H1 (cell line): ENCODE results near the gene THBD. TPM values are rescaled to one million over a fixed set of nuclear protein-coding genes. Genes with fewer than 3 reads are reported as not detected.

Experiments
- ASH2L ChIP-seq: fragments of 200-600, 300-600 bp; sonication (generic); IDR thresholded peaks from one replicate; pipeline ENCODE4 v1.7.1; 2017; ENCODE audit warnings: low read length
- CEBPB ChIP-seq: IDR thresholded peaks from 2 replicates; pipeline ENCODE4 v1.6.1; 2012; ENCODE audit warnings: low read depth, low read length
- CTBP2 ChIP-seq: IDR thresholded peaks from 2 replicates; pipeline ENCODE4 v1.7.0; 2011; ENCODE audit warnings: borderline replicate concordance, mild to moderate bottlenecking, moderate library complexity, mixed read lengths, low read length; ENCODE audit not compliant: insufficient read depth, insufficient read length
- CTCF ChIP-seq, 3 experiments: IDR thresholded peaks; 1 replicate in 2 of 3; 2 replicates in 1 of 3; pipeline versions ENCODE4 v1.5.1 to v1.6.1; 2011; ENCODE audit warnings: low read length in 3 of 3, mild to moderate bottlenecking in 3 of 3, inconsistent platforms in 2 of 3, low read depth in 1 of 3, moderate library complexity in 1 of 3; ENCODE audit not compliant: insufficient read depth in 1 of 3; ENCODE audit errors: control extremely low read depth in 1 of 3
- JUN ChIP-seq: IDR thresholded peaks from 2 replicates; pipeline ENCODE4 v1.6.1; 2011; ENCODE audit warnings: low read depth, mild to moderate bottlenecking, improper control_type of control experiment, low read length
- NRF1 ChIP-seq: IDR thresholded peaks from 2 replicates; pipeline ENCODE4 v1.6.1; 2011; ENCODE audit warnings: mild to moderate bottlenecking, low read depth, low read length, improper control_type of control experiment
- PHF8 ChIP-seq: fragments of 200-600 bp; sonication (generic); conservative IDR thresholded peaks from 2 replicates; pipeline ENCODE4 v1.7.1; 2012; ENCODE audit warnings: low read depth, mild to moderate bottlenecking, inconsistent platforms, low read length, moderate library complexity
- POU5F1 ChIP-seq: IDR thresholded peaks from 2 replicates; pipeline ENCODE4 v1.6.1; 2011; ENCODE audit warnings: low read depth, mild to moderate bottlenecking, low read length, moderate library complexity
- RAD21 ChIP-seq, 2 experiments: IDR thresholded peaks in 1 of 2; conservative IDR thresholded peaks in 1 of 2; 2 replicates each; pipeline ENCODE4 v1.6.1; 2011; ENCODE audit warnings: low read depth in 2 of 2, low read length in 2 of 2, improper control_type of control experiment in 1 of 2, inconsistent platforms in 1 of 2, mild to moderate bottlenecking in 1 of 2, moderate library complexity in 1 of 2
- RBBP5 ChIP-seq: IDR thresholded peaks from 2 replicates; pipeline ENCODE4 v1.7.1; 2012; ENCODE audit warnings: low read depth, mild to moderate bottlenecking, inconsistent platforms, low read length, moderate library complexity, borderline replicate concordance
- SIN3A ChIP-seq, 2 experiments: IDR thresholded peaks in 1 of 2; conservative IDR thresholded peaks in 1 of 2; 2 replicates each; pipeline ENCODE4 v1.6.1; 2011 to 2012; ENCODE audit warnings: low read length in 2 of 2, improper control_type of control experiment in 1 of 2, low read depth in 1 of 2, mild to moderate bottlenecking in 1 of 2
- SP1 ChIP-seq: IDR thresholded peaks from 2 replicates; pipeline ENCODE4 v1.6.1; 2011; ENCODE audit warnings: low read depth, low read length
- SP4 ChIP-seq: IDR thresholded peaks from 2 replicates; pipeline ENCODE4 v1.6.1; 2012; ENCODE audit warnings: low read length, inconsistent platforms
- TAF1 ChIP-seq: IDR thresholded peaks from 2 replicates; pipeline ENCODE4 v1.6.1; 2011; ENCODE audit warnings: mild to moderate bottlenecking, low read depth, low read length
- YY1 ChIP-seq: IDR thresholded peaks from 2 replicates; pipeline ENCODE4 v1.6.1; 2011; ENCODE audit warnings: low read depth, mild to moderate bottlenecking, low read length
- polyA plus RNA-seq, 7 experiments: library from polyadenylated mRNA; depleted of rRNA in 3 of 7; stranded (reverse) in 5 of 7; unstranded in 2 of 7; fragments of >200 nt in 5 of 7; fragments of 200-250 nt in 2 of 7; gene quantifications; 1 replicate in 5 of 7; 2 replicates in 1 of 7; 4 replicates in 1 of 7; pipeline versions ENCODE4 v1.2.1 to v1.2.3, GENCODE V29; 2011 to 2013; ENCODE audit warnings: missing spikeins in 2 of 7, mixed read lengths in 2 of 7
- total RNA-seq: library from RNA; stranded (reverse); fragmentation: NEBNext Ultra II Directional; extraction: Animal tissue kit (Norgen Biotek cat#: 25700); gene quantifications from 2 replicates; pipeline ENCODE4 v1.2.1, GENCODE V29; 2021
- TF ChIP-seq, protein P1 (sequence below): IDR thresholded peaks from 2 replicates; pipeline ENCODE4 v1.6.1; 2012; ENCODE audit warnings: inconsistent platforms
- TF ChIP-seq, protein P2 (sequence below): IDR thresholded peaks from 2 replicates; pipeline ENCODE4 v1.6.1; 2012; ENCODE audit warnings: inconsistent platforms

THBD gene
- total and polyA plus RNA-seq, 2 of the 8 experiments (the other 6 are each of a cell fraction or from before 2014, with no cell fraction given) = 0.21 to 0.43 TPM

DNA sequence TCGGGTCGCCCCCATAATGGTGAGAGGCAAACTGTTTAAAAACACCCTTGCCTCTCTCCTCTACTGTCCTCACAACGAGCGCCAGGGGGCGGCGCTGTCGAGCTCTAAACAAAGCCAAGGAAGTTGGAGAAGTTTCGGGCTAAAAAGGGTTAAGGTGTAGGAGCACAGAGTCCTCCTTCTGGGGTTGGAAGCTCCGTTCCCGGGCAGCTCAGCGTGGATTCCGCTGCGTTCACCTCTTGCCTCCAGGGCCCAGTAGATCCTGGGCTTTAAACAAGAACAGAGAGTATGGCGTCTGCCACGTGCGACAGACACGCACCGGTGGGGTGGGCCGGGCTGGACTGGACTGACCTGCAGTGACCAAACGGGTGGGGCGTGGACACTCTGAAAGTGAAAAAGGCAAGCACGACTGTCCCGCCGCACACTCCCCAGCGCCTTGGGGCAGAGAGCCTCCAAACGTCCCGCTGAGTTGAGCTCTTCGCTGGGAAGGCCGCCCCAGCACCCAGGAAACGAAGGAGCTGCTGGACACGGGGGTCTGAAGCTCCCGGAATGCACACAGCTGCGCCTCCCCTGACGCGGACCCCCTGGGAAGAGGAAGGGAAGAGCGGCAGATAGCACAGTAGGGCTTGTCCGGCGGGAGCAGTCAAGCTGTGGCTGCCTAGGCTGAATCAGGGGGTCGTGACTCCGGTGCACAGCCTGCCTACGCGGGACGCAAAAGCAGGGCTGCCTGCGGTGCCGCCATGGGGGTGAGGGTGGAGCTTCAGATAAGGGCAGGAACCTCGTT lies 1.6 kb upstream of the THBD start (continued):
- 0 out of 2 replicates have a peak, but pooled peaks have one; percentile 0 for TF ChIP-seq POU5F1
- no peak for TF ChIP-seq SP4
- TF ChIP-seq, protein P1, sequence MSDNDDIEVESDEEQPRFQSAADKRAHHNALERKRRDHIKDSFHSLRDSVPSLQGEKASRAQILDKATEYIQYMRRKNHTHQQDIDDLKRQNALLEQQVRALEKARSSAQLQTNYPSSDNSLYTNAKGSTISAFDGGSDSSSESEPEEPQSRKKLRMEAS = peak; percentile 42
- peak; percentile 51 for TF ChIP-seq PHF8
- peak; percentile 57; the same call in 1 of the 2 replicates for TF ChIP-seq SP1
- no peak for TF ChIP-seq CEBPB
- TF ChIP-seq, protein P2, sequence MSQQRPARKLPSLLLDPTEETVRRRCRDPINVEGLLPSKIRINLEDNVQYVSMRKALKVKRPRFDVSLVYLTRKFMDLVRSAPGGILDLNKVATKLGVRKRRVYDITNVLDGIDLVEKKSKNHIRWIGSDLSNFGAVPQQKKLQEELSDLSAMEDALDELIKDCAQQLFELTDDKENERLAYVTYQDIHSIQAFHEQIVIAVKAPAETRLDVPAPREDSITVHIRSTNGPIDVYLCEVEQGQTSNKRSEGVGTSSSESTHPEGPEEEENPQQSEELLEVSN = peak; percentile 45; the same call in 1 of the 2 replicates
- no peak for TF ChIP-seq JUN
- peak; percentile 20 for TF ChIP-seq ASH2L
- TF ChIP-seq NRF1 = no peak
- 0 out of 2 replicates have a peak, but pooled peaks have one; percentile 19 for TF ChIP-seq RBBP5
- TF ChIP-seq TAF1 = peak; percentile 31; the same call in 1 of the 2 replicates
- peak in 1 of 2 experiments; percentile 58; a peak in 1 of 4 replicates for TF ChIP-seq SIN3A (conservative IDR thresholded peaks at IDR 0.05 in 1 of 2, IDR thresholded peaks at IDR 0.05 in 1 of 2; ENCODE audit: low read depth in 1 of 2, low read length in 2 of 2)
- peak; percentile 81 to 86 for TF ChIP-seq RAD21 (IDR thresholded peaks at IDR 0.05 in 1 of 2, conservative IDR thresholded peaks at IDR 0.05 in 1 of 2; ENCODE audit: low read depth in 2 of 2, low read length in 2 of 2)
- no peak for TF ChIP-seq CTBP2
- TF ChIP-seq YY1 = peak; percentile 29; the same call in 1 of the 2 replicates
- TF ChIP-seq CTCF (IDR thresholded peaks at IDR 0.05; ENCODE audit: control extremely low read depth in 1 of 3, insufficient read depth in 1 of 3, low read depth in 1 of 3, low read length in 3 of 3) = peak; percentile 68 to 90 (median 85)
